A549 (cell line): ENCODE measurements around the gene RUNX3.

Source experiments
- CEBPB ChIP-seq, 2 experiments: fragments of >200 bp in 1 of 2; sonication (Bioruptor Twin) in 1 of 2; formaldehyde crosslinking in 1 of 2; IDR thresholded peaks; 2 replicates each; pipeline ENCODE4 v1.6.1; 2012 to 2016
- CTCF ChIP-seq: fragments of >200 bp; sonication (Bioruptor Twin); formaldehyde crosslinking; IDR thresholded peaks from 3 replicates; pipeline ENCODE4 v1.5.1; 2016
- EP300 ChIP-seq, 2 experiments: fragments of >200 bp; sonication (Bioruptor Twin); formaldehyde crosslinking; IDR thresholded peaks; 2 replicates in 1 of 2; 3 replicates in 1 of 2; pipeline ENCODE4 v1.6.1; 2016 to 2017
- GATA3 ChIP-seq: IDR thresholded peaks from 2 replicates; pipeline ENCODE4 v1.6.1; 2012; ENCODE audit warnings: borderline replicate concordance
- HDAC2 ChIP-seq: fragments of 200-600 bp; sonication (generic); IDR thresholded peaks from 2 replicates; pipeline ENCODE4 v1.6.1; 2016
- JUN ChIP-seq, 2 experiments: fragments of >200 bp; sonication (Bioruptor Twin); formaldehyde crosslinking; IDR thresholded peaks; 2 replicates in 1 of 2; 3 replicates in 1 of 2; pipeline ENCODE4 v1.6.1; 2016 to 2017
- PHF8 ChIP-seq: fragments of 200-600 bp; sonication (generic); IDR thresholded peaks from 2 replicates; pipeline ENCODE4 v1.6.1; 2016; ENCODE audit warnings: low read depth, mild to moderate bottlenecking, antibody characterized with exemption, moderate library complexity, borderline replicate concordance
- POLR2A ChIP-seq: IDR thresholded peaks from 2 replicates; pipeline ENCODE4 v1.6.1; 2012; ENCODE audit warnings: mild to moderate bottlenecking, low read length
- RAD21 ChIP-seq, 2 experiments: fragments of >200 bp in 1 of 2; sonication (Bioruptor Twin) in 1 of 2; formaldehyde crosslinking in 1 of 2; IDR thresholded peaks in 1 of 2; conservative IDR thresholded peaks in 1 of 2; 2 replicates in 1 of 2; 3 replicates in 1 of 2; pipeline ENCODE4 v1.6.1; 2012 to 2018; ENCODE audit warnings: inconsistent platforms in 1 of 2
- RCOR1 ChIP-seq: fragments of 150-350 bp; IDR thresholded peaks from 2 replicates; pipeline ENCODE4 v1.6.1; 2014; ENCODE audit warnings: antibody characterized with exemption, low read length, low read depth
- SMC3 ChIP-seq: fragments of >200 bp; sonication (Bioruptor Twin); formaldehyde crosslinking; IDR thresholded peaks from 3 replicates; pipeline ENCODE4 v1.6.1; 2018; ENCODE audit warnings: inconsistent platforms
- SREBF2 ChIP-seq: fragments of 450-650 bp; IDR thresholded peaks from 2 replicates; pipeline ENCODE4 v1.6.1; 2014; ENCODE audit warnings: mild to moderate bottlenecking, moderate library complexity
- ZNF302 ChIP-seq: fragments of 250-450 bp; sonication (Bioruptor Pico); IDR thresholded peaks from 2 replicates; pipeline ENCODE4 v1.9.0; 2021; ENCODE audit warnings: inconsistent platforms, mild to moderate bottlenecking, moderate library complexity
- TF ChIP-seq, protein P1 (sequence below): IDR thresholded peaks from 2 replicates; pipeline ENCODE4 v1.6.1; 2012

DNA sequence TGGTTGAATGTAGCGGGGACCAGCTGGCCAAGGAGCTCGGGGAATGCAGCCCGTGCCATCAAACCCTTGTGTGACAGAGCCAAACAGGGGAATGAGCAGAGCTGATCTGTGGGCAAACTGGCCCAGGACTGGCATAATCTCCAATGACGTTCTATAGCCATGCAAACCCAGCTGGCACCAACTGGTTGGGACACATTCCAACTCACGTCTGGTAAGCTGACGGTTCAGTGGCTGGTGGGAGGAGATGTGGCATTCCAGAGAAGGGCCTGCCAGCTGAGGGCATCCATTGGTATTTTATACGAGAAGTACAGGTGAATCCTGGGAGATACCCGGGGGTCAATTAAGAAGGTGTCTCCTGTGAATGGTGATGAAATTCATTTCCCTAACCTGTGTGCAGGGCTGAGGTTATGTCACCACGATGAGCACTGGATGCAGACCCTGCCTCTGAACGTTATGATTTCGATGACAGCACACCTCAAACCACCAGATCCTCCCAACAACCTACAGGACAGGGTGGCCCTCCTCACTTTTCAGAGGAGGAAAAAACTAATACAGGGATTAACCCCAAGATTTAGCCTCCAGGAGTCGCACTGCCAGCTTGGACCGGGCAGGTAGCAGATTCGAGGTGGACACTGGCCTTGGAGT is 39.0 kb upstream of the RUNX3 start:
- TF ChIP-seq CTCF (no peak), GATA3 (no peak), ZNF302 (CRISPR knock-in tag) (no peak), POLR2A (no peak), RAD21 (conservative IDR thresholded peaks at IDR 0.05 in 1 of 2, IDR thresholded peaks at IDR 0.05 in 1 of 2) (no peak), EP300 (IDR thresholded peaks at IDR 0.05) (no peak), SMC3 (no peak), JUN (IDR thresholded peaks at IDR 0.05) (no peak), CEBPB (IDR thresholded peaks at IDR 0.05) (no peak), PHF8 (no peak), RCOR1 (no peak), HDAC2 (no peak), SREBF2 (no peak)
- TF ChIP-seq, protein P1, sequence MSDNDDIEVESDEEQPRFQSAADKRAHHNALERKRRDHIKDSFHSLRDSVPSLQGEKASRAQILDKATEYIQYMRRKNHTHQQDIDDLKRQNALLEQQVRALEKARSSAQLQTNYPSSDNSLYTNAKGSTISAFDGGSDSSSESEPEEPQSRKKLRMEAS, result no peak
